ENCODE data around the gene LRG1. TPM values are rescaled to one million over a fixed set of nuclear protein-coding genes. Genes with fewer than 3 reads are reported as not detected.

LRG1 gene
- total and polyA plus RNA-seq, 2 experiments from 2014 or later = 0.21 to 0.45 TPM

DNA sequence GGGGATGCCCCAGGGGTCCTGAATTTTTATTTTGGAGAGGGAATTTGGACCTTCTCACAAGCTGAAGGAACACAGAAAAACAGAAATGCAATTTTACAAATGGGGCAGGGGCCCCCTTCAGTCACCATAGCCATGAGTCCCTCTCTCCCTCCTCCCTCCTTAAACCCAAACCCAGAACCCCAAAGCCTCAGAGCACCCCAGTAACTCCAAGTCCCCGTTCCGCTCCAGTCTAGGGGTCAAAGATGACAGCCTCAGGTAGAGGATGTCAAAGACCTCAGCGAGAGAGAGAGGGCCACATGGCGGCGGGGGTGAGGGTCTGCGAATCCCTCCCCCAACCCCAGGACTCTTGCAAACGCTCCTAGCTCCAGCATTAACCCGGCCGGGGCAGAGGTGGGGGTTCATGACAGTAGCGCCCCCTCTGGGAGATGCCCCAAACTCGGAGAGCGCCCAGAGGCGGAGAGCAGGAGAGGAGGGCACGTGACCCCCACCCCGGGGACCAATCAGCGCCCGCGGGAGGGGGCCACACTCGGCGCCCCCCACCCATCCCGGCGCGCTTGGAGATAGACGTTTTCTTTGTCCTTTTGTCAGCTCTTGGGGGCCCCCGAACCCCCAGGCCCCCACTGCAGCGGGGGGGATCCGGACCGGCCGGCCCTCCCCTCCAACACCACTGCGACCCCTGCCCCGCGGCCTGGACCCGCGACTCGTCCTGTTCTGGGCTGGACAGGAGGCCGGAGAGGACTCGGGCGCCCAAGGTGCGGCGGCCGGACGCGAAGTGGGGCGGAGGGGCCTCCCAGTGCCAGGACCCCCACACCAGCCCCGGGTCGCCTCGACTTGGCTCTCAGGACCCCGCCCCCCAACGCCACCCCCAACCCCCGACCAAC, 40.4 kb upstream of the LRG1 start:
- Mint-ChIP-seq H3K4me1 (peaks cover 22% of the 10 kb centered on the region), H3K27ac (no peak overlapping the region), H3K27me3 (ENCODE audit: insufficient read depth, low read depth, poor library complexity) (peaks cover 29% of the 10 kb centered on the region), H3K9me3 (no peaks in the 10 kb centered on the region), H3K4me3 (peak overlapping the region; percentile 85), H3K36me3 (ENCODE audit: low read depth) (no peaks in the 10 kb centered on the region)
- Histone ChIP-seq H3K79me2 (replicated peaks; ENCODE audit: insufficient read depth) (peaks cover 21% of the 10 kb centered on the region), H3K4me1 (ENCODE audit: insufficient read depth) (peaks cover 17% of the 10 kb centered on the region), H3K9me2 (ENCODE audit: insufficient read depth) (no peaks in the 10 kb centered on the region), H3K4me3 (peak overlapping the region; percentile 80), H3F3A (replicated peaks; ENCODE audit: low read depth) (peaks cover 27% of the 10 kb centered on the region), H3K27me3 (ENCODE audit: insufficient read depth) (peaks cover 27% of the 10 kb centered on the region), H3K4me2 (peak overlapping the region; percentile 84), H4K20me1 (replicated peaks; ENCODE audit: insufficient read depth) (peaks cover 8% of the 10 kb centered on the region; the same call in 1 of the 2 replicates), H3K27ac (ENCODE audit: low read depth) (no peak overlapping the region), H3K36me3 (ENCODE audit: insufficient read depth) (no peaks in the 10 kb centered on the region), H2AFZ (peak overlapping the region; percentile 59; the same call in 1 of the 2 replicates)
- TF ChIP-seq STAT1 (IDR thresholded peaks at IDR 0.05; ENCODE audit: unreplicated experiment) = no peak
- no peak for TF ChIP-seq CREB1 (CRISPR knock-in tag; IDR thresholded peaks at IDR 0.05; ENCODE audit: low read depth)
- TF ChIP-seq, protein P1, sequence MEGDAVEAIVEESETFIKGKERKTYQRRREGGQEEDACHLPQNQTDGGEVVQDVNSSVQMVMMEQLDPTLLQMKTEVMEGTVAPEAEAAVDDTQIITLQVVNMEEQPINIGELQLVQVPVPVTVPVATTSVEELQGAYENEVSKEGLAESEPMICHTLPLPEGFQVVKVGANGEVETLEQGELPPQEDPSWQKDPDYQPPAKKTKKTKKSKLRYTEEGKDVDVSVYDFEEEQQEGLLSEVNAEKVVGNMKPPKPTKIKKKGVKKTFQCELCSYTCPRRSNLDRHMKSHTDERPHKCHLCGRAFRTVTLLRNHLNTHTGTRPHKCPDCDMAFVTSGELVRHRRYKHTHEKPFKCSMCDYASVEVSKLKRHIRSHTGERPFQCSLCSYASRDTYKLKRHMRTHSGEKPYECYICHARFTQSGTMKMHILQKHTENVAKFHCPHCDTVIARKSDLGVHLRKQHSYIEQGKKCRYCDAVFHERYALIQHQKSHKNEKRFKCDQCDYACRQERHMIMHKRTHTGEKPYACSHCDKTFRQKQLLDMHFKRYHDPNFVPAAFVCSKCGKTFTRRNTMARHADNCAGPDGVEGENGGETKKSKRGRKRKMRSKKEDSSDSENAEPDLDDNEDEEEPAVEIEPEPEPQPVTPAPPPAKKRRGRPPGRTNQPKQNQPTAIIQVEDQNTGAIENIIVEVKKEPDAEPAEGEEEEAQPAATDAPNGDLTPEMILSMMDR (conservative IDR thresholded peaks at IDR 0.05; ENCODE audit: low read depth in 2 of 2) = peak; percentile 62 to 73
- TF ChIP-seq POLR2AphosphoS5 (IDR thresholded peaks at IDR 0.05; ENCODE audit: low read depth) = peak; percentile 27; the same call in 1 of the 2 replicates
- ATAC-seq (peak; percentile 44), DNase-seq (ENCODE audit: low spot score) (peak; percentile 89)

DNA sequence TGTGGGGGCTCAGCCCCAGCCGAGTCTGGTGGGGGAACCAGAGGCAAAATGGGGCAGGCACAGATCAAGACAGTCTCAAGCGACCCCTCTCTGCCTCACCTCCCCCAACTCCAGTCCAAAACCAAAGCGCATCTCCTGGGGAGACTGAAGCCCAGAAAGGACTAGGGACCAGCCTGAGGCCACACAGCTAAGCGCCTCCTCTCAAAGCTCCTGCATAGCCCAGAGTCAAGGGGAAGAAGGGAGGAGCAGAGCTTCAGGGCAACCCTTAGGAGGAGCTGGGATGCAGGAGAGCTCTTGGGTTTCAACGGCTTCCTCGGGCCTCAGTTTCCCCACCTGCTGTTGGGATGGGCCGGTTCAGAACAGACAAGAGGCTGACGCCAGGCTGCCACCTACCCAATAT, 39.6 kb upstream of the LRG1 start:
- H3F3A ChIP-seq (replicated peaks; ENCODE audit: low read depth) = peaks cover 27% of the 10 kb centered on the region
- no peak overlapping the region for H3K27ac ChIP-seq (ENCODE audit: low read depth)
- Mint-ChIP-seq H3K4me1 (peaks cover 28% of the 10 kb centered on the region), H3K27ac (no peak overlapping the region), H3K36me3 (ENCODE audit: low read depth) (no peaks in the 10 kb centered on the region), H3K27me3 (ENCODE audit: insufficient read depth, low read depth, poor library complexity) (peaks cover 25% of the 10 kb centered on the region), H3K9me3 (no peaks in the 10 kb centered on the region), H3K4me3 (peak overlapping the region; percentile 55)
- H3K4me3 ChIP-seq = no peak overlapping the region
- no peaks in the 10 kb centered on the region for H3K9me2 ChIP-seq (ENCODE audit: insufficient read depth)
- DNase-seq (ENCODE audit: low spot score) (no peak), ATAC-seq (no peak)
- H3K4me2 ChIP-seq = no peak overlapping the region; the same call in 1 of the 2 replicates
- H3K27me3 ChIP-seq (ENCODE audit: insufficient read depth) = peaks cover 19% of the 10 kb centered on the region
- H4K20me1 ChIP-seq (replicated peaks; ENCODE audit: insufficient read depth) = peaks cover 8% of the 10 kb centered on the region; the same call in 1 of the 2 replicates
- H2AFZ ChIP-seq = no peak overlapping the region
- peaks cover 23% of the 10 kb centered on the region for H3K4me1 ChIP-seq (ENCODE audit: insufficient read depth)
- no peaks in the 10 kb centered on the region for H3K36me3 ChIP-seq (ENCODE audit: insufficient read depth)
- H3K79me2 ChIP-seq (replicated peaks; ENCODE audit: insufficient read depth) = peaks cover 21% of the 10 kb centered on the region
- TF ChIP-seq, protein P2, sequence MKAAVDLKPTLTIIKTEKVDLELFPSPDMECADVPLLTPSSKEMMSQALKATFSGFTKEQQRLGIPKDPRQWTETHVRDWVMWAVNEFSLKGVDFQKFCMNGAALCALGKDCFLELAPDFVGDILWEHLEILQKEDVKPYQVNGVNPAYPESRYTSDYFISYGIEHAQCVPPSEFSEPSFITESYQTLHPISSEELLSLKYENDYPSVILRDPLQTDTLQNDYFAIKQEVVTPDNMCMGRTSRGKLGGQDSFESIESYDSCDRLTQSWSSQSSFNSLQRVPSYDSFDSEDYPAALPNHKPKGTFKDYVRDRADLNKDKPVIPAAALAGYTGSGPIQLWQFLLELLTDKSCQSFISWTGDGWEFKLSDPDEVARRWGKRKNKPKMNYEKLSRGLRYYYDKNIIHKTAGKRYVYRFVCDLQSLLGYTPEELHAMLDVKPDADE (IDR thresholded peaks at IDR 0.05) = no peak
- no peak for TF ChIP-seq STAT1 (IDR thresholded peaks at IDR 0.05; ENCODE audit: unreplicated experiment)
- TF ChIP-seq, protein P3, sequence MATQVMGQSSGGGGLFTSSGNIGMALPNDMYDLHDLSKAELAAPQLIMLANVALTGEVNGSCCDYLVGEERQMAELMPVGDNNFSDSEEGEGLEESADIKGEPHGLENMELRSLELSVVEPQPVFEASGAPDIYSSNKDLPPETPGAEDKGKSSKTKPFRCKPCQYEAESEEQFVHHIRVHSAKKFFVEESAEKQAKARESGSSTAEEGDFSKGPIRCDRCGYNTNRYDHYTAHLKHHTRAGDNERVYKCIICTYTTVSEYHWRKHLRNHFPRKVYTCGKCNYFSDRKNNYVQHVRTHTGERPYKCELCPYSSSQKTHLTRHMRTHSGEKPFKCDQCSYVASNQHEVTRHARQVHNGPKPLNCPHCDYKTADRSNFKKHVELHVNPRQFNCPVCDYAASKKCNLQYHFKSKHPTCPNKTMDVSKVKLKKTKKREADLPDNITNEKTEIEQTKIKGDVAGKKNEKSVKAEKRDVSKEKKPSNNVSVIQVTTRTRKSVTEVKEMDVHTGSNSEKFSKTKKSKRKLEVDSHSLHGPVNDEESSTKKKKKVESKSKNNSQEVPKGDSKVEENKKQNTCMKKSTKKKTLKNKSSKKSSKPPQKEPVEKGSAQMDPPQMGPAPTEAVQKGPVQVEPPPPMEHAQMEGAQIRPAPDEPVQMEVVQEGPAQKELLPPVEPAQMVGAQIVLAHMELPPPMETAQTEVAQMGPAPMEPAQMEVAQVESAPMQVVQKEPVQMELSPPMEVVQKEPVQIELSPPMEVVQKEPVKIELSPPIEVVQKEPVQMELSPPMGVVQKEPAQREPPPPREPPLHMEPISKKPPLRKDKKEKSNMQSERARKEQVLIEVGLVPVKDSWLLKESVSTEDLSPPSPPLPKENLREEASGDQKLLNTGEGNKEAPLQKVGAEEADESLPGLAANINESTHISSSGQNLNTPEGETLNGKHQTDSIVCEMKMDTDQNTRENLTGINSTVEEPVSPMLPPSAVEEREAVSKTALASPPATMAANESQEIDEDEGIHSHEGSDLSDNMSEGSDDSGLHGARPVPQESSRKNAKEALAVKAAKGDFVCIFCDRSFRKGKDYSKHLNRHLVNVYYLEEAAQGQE (IDR thresholded peaks at IDR 0.05; ENCODE audit: unreplicated experiment) = no peak
- no peak for TF ChIP-seq POLR2AphosphoS5 (IDR thresholded peaks at IDR 0.05; ENCODE audit: low read depth)
- no peak for TF ChIP-seq JUNB (IDR thresholded peaks at IDR 0.05; ENCODE audit: unreplicated experiment)
- TF ChIP-seq EZH2phosphoT487 (IDR thresholded peaks at IDR 0.05; ENCODE audit: unreplicated experiment) = no peak
- TF ChIP-seq EZH2 (IDR thresholded peaks at IDR 0.05; ENCODE audit: low read depth, unreplicated experiment) = no peak
- no peak for TF ChIP-seq NANOG (IDR thresholded peaks at IDR 0.05; ENCODE audit: borderline replicate concordance)
- TF ChIP-seq, protein P1 (conservative IDR thresholded peaks at IDR 0.05; ENCODE audit: low read depth in 2 of 2) = no peak
- no peak for TF ChIP-seq CREB1 (CRISPR knock-in tag; IDR thresholded peaks at IDR 0.05; ENCODE audit: low read depth)
- no peak for TF ChIP-seq ZNF331 (CRISPR knock-in tag; IDR thresholded peaks at IDR 0.05; ENCODE audit: low read depth)
- no peak for TF ChIP-seq ZNF114 (CRISPR knock-in tag; IDR thresholded peaks at IDR 0.05)

Measured in GM23338 (cell line).